Osteoblast (primary cell): ENCODE results near the gene PICK1. TPM values are rescaled to one million over a fixed set of nuclear protein-coding genes. Genes with fewer than 3 reads are reported as not detected.

Experiments used
- DNase-seq: peaks from one replicate; pipeline ENCODE4 v3.0.0; 2011; ENCODE audit warnings: low spot score, mixed read lengths; ENCODE audit not compliant: insufficient read length; ENCODE audit errors: missing footprints
- H2AFZ ChIP-seq: 2 replicates; pipeline ENCODE4 v1.6.0; 2011; ENCODE audit warnings: mild to moderate bottlenecking, low read length
- H3K27ac ChIP-seq: 2 replicates; pipeline ENCODE4 v1.5.1; 2011; ENCODE audit warnings: mild to moderate bottlenecking, low read depth, low read length, moderate library complexity
- H3K27me3 ChIP-seq: 2 replicates; pipeline ENCODE4 v1.6.0; 2012; ENCODE audit warnings: mild to moderate bottlenecking, control low read depth, inconsistent platforms, low read length, moderate library complexity; ENCODE audit not compliant: insufficient read depth
- H3K36me3 ChIP-seq: 2 replicates; pipeline ENCODE4 v1.5.1; 2011; ENCODE audit warnings: mild to moderate bottlenecking, low read length, control low read depth, moderate library complexity; ENCODE audit not compliant: insufficient read depth
- H3K4me1 ChIP-seq: 2 replicates; pipeline ENCODE4 v1.5.1; 2011; ENCODE audit warnings: mild to moderate bottlenecking, low read length, control low read depth, moderate library complexity; ENCODE audit not compliant: insufficient read depth
- H3K4me2 ChIP-seq: 2 replicates; pipeline ENCODE4 v1.6.0; 2011; ENCODE audit warnings: mild to moderate bottlenecking, low read length; ENCODE audit not compliant: insufficient read depth
- H3K4me3 ChIP-seq: fragments of 200-600 bp; sonication (generic); 3 replicates; pipeline ENCODE4 v1.5.1; 2012; ENCODE audit warnings: mild to moderate bottlenecking, low read length, inconsistent platforms; ENCODE audit not compliant: insufficient read depth
- H3K79me2 ChIP-seq: 2 replicates; pipeline ENCODE4 v1.6.0; 2012; ENCODE audit warnings: mild to moderate bottlenecking, low read length, control low read depth, inconsistent platforms; ENCODE audit not compliant: insufficient read depth
- H3K9me3 ChIP-seq: 2 replicates; pipeline ENCODE4 v1.5.1; 2011; ENCODE audit warnings: low read depth, low read length, control low read depth
- H4K20me1 ChIP-seq: 2 replicates; pipeline ENCODE4 v1.6.0; 2012; ENCODE audit warnings: mild to moderate bottlenecking, low read length, control low read depth; ENCODE audit not compliant: insufficient read depth
- CTCF ChIP-seq: IDR thresholded peaks from 2 replicates; pipeline ENCODE4 v1.5.1; 2011; ENCODE audit warnings: mild to moderate bottlenecking, low read depth, low read length, moderate library complexity; ENCODE audit errors: extremely low read depth
- total RNA-seq: library from RNA; depleted of rRNA; stranded (reverse); fragments of >200 nt; gene quantifications from 2 replicates; pipeline ENCODE4 v1.2.3, GENCODE V29; 2012

The PICK1 gene
- total RNA-seq, 1 donor = 15.6 TPM

DNA sequence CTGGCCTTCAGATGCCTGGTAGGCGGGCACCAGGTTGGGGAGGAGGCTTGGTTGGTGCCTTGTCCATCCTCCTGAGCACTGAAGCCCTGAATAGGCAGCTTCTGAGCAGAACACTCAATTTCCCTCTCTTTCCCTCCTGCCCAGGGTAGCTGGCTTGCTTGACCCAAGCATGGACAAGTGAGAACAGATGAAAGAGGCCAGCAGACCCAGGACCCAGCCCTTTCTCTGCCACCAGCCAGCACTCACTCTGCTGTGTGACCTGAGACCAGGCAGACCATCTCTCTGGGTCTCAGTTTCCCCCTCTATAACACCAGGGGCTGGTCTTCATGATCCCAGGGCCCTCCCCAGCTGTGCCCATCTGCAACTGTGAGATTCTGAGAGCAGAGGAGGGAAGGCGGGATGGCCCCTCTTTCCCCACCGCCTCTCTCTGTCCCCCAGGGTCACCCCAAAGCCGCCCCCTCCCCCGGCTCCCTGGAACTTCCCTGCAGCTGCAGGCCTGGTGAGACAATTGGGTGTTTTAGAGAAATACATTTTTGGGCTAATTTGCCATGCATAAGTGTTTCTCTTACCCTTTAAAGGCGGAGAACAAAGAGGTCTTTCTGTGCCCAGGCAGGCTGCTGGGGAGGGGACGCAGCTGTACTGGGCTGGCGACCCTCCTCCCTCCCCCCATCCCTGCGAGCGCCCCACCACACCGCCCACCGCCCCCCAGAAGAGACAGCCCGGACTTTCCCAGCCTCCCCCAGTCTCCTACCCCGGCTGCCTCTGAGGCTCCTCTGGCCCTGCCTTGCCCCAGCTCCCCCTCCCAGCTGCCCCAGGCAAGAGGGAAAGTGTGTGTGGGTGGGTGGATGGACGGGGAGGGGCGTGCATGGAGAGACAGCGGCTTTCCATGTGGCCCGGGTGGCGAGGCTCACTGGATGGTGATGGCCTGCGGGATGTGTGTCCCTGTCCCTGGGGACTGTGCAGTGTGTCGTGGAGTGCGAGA is 30.8 kb upstream of the PICK1 start:
- no peak for TF ChIP-seq CTCF
- Histone ChIP-seq H2AFZ (no peak overlapping the region), H4K20me1 (no peaks in the 10 kb centered on the region), H3K27me3 (peaks cover 6% of the 10 kb centered on the region), H3K9me3 (no peaks in the 10 kb centered on the region), H3K4me2 (no peak overlapping the region), H3K27ac (no peak overlapping the region), H3K4me3 (no peak overlapping the region), H3K79me2 (no peaks in the 10 kb centered on the region), H3K36me3 (no peaks in the 10 kb centered on the region), H3K4me1 (peaks cover 10% of the 10 kb centered on the region)
- peak; percentile 62 for DNase-seq

DNA sequence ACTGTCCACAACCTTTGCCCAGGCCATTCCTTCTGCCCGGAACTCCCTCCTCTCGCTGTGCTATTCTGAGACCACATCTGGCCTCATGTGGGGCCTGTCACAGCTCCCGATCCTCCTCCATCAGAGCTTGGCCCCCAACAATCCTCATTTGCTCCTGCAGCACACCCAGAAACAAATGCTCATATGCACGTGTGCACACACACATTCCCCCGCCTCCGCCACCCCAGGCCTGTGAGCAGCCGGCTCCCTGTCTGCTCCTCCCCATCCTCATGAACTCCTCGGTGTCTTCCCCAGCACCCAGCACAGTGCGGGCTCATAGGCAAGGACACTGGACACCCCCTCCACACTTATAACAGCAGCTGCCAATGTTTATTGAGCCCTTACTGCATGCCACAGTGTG is 29.7 kb upstream of the PICK1 start:
- no peak for DNase-seq
- H3K9me3 ChIP-seq = no peaks in the 10 kb centered on the region
- H4K20me1 ChIP-seq = no peaks in the 10 kb centered on the region
- H3K27me3 ChIP-seq = peaks cover 6% of the 10 kb centered on the region
- H3K27ac ChIP-seq = no peak overlapping the region
- no peak for TF ChIP-seq CTCF
- no peak overlapping the region for H3K4me2 ChIP-seq
- H3K79me2 ChIP-seq = no peaks in the 10 kb centered on the region
- no peak overlapping the region for H2AFZ ChIP-seq
- no peak overlapping the region for H3K4me3 ChIP-seq
- peaks cover 10% of the 10 kb centered on the region for H3K4me1 ChIP-seq
- H3K36me3 ChIP-seq = no peaks in the 10 kb centered on the region

GRCh38 chr22:38028344-38029130 is 28.7 kb upstream of the PICK1 start:
- Histone ChIP-seq H3K79me2 (no peaks in the 10 kb centered on the region), H3K27me3 (no peaks in the 10 kb centered on the region), H2AFZ (no peak overlapping the region), H4K20me1 (no peaks in the 10 kb centered on the region), H3K4me2 (no peak overlapping the region), H3K4me1 (peaks cover 17% of the 10 kb centered on the region), H3K27ac (no peak overlapping the region), H3K4me3 (no peak overlapping the region), H3K36me3 (no peaks in the 10 kb centered on the region), H3K9me3 (no peaks in the 10 kb centered on the region)
- TF ChIP-seq CTCF = no peak
- peak; percentile 34 for DNase-seq

DNA sequence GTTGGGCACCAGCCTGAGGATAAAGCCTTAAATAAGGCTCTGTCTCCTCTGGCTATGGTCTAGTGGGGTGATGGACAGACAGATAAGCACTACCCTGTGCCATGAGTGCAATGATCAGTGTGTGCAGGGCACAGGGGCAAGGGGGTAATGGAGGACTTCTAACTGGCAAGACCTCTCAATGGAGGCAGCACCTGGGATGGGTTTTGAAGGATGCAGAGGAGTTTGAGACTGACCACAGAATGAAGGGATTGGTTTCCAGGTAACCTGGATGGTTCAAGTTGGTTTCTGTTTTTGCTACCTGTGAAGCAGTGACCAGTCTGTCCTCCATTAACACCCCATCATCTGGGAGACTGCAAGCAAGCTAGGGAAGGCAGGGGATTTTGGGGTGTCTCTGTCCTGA is 27.8 kb upstream of the PICK1 start:
- Histone ChIP-seq H3K79me2 (no peaks in the 10 kb centered on the region), H3K4me1 (peaks cover 24% of the 10 kb centered on the region), H3K36me3 (no peaks in the 10 kb centered on the region), H3K4me3 (no peak overlapping the region), H2AFZ (no peak overlapping the region), H3K27ac (no peak overlapping the region), H3K9me3 (no peaks in the 10 kb centered on the region), H4K20me1 (no peaks in the 10 kb centered on the region), H3K4me2 (no peak overlapping the region), H3K27me3 (no peaks in the 10 kb centered on the region)
- TF ChIP-seq CTCF = no peak
- peak; percentile 8 for DNase-seq
